Activated naive CD4-positive, alpha-beta T cell treated with anti-CD3 and anti-CD28 coated beads, Interleukin-2, amount 50 U/mL, for 24 hours (primary cell): ENCODE results near the gene COIL.
"Not testable (repeated sequence)": the region's sequence is repeated elsewhere in the genome, so short reads cannot be mapped to it uniquely, and the experiment has no call there.

Experiments
- H3K27ac Mint-ChIP-seq: one replicate; pipeline ENCODE4 v1.8.0; 2021; ENCODE audit warnings: mild to moderate bottlenecking, mixed read lengths
- H3K27me3 Mint-ChIP-seq: one replicate; pipeline ENCODE4 v1.8.0; 2021; ENCODE audit warnings: mixed read lengths
- H3K36me3 Mint-ChIP-seq: one replicate; pipeline ENCODE4 v1.8.0; 2021; ENCODE audit warnings: mixed read lengths
- H3K4me1 Mint-ChIP-seq: one replicate; pipeline ENCODE4 v1.8.0; 2021; ENCODE audit warnings: mixed read lengths
- H3K4me3 Mint-ChIP-seq: one replicate; pipeline ENCODE4 v1.8.0; 2021; ENCODE audit warnings: mild to moderate bottlenecking, mixed read lengths
- H3K9me3 Mint-ChIP-seq: one replicate; pipeline ENCODE4 v1.8.0; 2021; ENCODE audit warnings: mixed read lengths

COIL gene

DNA sequence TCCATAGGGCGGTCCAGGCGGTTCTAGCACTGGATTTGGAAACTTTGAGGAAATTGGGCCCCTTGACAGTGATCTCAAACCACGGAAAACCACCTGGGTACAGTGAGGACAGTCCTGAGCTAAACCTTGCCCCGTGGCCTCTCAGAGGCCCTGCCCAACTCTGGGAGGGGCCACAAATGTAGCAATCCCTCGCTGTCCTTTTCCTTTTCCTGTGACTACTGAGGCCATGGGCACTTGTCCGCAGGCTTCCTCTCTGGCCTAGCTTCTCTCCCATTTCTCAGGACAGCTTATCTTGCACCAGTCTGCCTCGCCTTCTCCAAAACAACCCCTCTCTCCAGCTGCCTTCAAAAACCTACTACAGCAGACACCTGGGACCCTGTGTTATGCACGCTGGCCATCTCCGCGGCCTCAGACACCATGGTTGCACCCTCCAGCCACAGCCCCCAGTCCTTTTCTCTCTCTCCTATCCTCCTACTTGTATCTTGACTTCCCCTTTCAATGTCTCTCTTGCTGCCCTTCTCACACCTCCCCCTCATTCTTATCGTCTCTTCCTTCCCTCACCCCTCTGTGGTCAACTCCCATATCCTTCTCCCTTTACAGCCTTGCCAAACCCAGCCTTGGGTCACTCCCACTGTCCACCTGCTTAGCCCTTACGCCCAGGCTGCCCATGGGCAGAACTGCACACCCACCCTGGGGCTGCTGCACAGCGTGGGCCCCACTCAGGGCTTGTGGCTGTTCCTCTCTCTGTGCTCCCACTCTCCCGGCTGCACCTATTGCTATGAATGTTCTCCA is 24.7 kb upstream of the COIL start:
- no peaks in the 10 kb centered on the region for H3K4me1 Mint-ChIP-seq
- H3K9me3 Mint-ChIP-seq = no peaks in the 10 kb centered on the region
- H3K4me3 Mint-ChIP-seq = no peak overlapping the region
- no peak overlapping the region for H3K27ac Mint-ChIP-seq
- H3K36me3 Mint-ChIP-seq = peaks cover 14% of the 10 kb centered on the region
- H3K27me3 Mint-ChIP-seq = no peaks in the 10 kb centered on the region

GRCh38 chr17:56983366-56983765 is 22.5 kb upstream of the COIL start:
- Mint-ChIP-seq H3K9me3 (no peaks in the 10 kb centered on the region), H3K4me3 (no peak overlapping the region), H3K27me3 (no peaks in the 10 kb centered on the region), H3K4me1 (peaks cover 11% of the 10 kb centered on the region), H3K36me3 (peaks cover 10% of the 10 kb centered on the region), H3K27ac (no peak overlapping the region)

DNA sequence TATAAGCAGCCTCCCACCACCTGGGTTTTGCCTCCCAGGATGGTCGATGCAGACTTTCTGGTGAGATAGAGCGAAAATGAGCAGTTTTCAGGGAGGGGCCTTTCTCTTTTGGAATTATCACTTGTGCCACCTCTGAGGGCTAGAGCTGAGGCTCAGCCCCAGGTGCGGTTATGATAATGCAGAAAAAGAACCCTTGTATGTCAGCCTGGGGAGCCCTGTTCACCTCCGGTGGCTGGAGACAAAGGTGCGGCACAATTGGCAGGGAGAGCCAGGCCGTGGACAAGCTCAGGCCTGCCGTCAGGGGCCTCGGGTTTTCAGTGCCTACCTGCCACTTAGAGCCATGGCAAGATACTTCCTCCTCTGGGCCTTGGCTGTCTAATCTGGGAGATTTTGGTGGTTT is 21.5 kb upstream of the COIL start:
- no peaks in the 10 kb centered on the region for H3K9me3 Mint-ChIP-seq
- no peaks in the 10 kb centered on the region for H3K27me3 Mint-ChIP-seq
- peaks cover 16% of the 10 kb centered on the region for H3K4me1 Mint-ChIP-seq

DNA sequence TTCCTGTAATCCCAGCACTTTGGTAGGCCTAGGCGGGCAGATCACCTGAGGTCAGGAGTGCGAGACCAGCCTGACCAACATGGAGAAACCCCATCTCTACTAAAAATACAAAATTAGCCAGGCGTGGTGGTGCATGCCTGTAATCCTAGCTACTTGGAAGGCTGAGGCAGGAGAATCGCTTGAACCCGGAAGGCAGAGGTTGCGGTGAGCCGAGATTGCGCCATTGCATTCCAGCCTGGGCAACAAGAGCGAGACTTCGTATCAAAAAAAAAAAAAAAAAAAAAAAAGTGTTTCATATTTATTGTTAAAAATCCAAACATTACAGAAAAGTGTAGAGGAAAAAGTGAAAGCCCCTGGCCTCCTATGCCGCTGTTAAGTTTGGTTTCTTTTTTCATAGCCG is 19.7 kb upstream of the COIL start:
- H3K27ac Mint-ChIP-seq, H3K27me3 Mint-ChIP-seq, H3K36me3 Mint-ChIP-seq, H3K4me3 Mint-ChIP-seq, H3K9me3 Mint-ChIP-seq: not testable (repeated sequence)
- H3K4me1 Mint-ChIP-seq = peaks cover 24% of the 10 kb centered on the region

More for the DNA sequence above, 21.5 kb upstream of the COIL start:
- Mint-ChIP-seq H3K27ac (no peak overlapping the region), H3K4me3 (no peak overlapping the region), H3K36me3 (peaks cover 9% of the 10 kb centered on the region)

DNA sequence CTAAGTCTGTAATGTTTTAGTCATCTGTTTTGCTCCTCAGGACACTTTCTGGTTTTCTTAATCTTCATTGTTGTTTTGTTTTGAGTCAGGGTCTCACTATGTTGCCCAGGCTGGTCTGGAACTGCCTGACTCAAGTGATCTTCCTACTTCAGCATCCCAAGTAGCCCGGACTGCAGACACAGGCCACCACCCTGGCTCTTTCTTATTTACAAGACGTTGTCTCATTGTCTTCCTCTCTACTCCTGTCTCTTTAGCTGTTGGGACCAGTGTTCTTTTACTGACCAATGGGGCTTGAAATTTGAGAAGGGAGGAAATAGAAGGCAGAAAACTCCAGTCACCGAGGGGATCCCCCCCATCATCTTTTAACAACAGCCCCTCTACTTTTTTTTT is 18.2 kb upstream of the COIL start:
- H3K27ac Mint-ChIP-seq = no peak overlapping the region
- H3K4me3 Mint-ChIP-seq = peak overlapping the region; percentile 94
- no peaks in the 10 kb centered on the region for H3K27me3 Mint-ChIP-seq
- peaks cover under 1% of the 10 kb centered on the region for H3K36me3 Mint-ChIP-seq
- peaks cover 24% of the 10 kb centered on the region for H3K4me1 Mint-ChIP-seq
- H3K9me3 Mint-ChIP-seq = no peaks in the 10 kb centered on the region

GRCh38 chr17:56978441-56979090 is 17.7 kb upstream of the COIL start:
- Mint-ChIP-seq H3K9me3 (no peaks in the 10 kb centered on the region), H3K27me3 (no peaks in the 10 kb centered on the region), H3K36me3 (no peaks in the 10 kb centered on the region), H3K4me3 (peak overlapping the region; percentile 94), H3K4me1 (peaks cover 24% of the 10 kb centered on the region), H3K27ac (peak overlapping the region; percentile 90)

DNA sequence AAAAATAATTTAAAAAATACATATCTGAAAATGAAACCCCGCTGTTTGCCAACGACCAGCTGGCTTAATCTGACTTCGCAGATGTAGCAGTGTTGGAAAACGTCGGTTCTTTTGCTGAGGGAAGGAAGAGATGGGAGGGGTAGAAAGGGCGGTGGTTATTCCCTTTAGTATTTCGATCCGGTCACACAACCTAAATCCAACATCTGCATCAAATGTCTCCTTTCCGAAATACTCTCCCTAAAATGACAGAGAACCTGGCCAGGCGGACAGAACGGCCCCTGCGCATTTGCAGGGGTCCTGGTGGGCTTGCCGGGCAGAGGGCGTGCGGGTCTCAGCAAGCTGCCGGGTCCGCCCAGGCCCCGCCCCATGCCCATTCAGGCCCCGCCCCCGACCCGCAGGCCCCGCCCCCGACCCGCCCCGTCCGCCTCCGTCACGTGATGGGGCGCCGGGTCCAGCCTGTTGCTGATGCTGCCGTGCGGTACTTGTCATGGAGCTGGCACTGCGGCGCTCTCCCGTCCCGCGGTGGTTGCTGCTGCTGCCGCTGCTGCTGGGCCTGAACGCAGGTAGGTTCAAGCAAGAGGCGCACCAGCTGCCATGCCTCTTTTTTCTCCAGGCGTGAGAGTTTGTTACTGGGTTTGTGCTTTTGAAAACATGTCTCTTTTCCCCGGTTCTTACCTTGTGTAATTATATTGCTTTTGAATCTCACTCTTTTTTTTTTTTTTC is 17.0 kb upstream of the COIL start, which contains the start of gene SCPEP1:
Gene SCPEP1 (plus strand): TSS at position 459 of the 723 bp plus-strand sequence. CDS start 29 bp downstream, at position 488.
- Mint-ChIP-seq H3K9me3 (no peaks in the 10 kb centered on the region), H3K27ac (peak within 1 kb of the TSS; percentile 90), H3K4me3 (peak within 1 kb of the TSS; percentile 94), H3K27me3 (no peaks in the 10 kb centered on the region), H3K4me1 (peaks cover 24% of the 10 kb centered on the region), H3K36me3 (no peaks in the 10 kb centered on the region)

GRCh38 chr17:56976941-56977608 is 16.2 kb upstream of the COIL start:
- no peaks in the 10 kb centered on the region for H3K27me3 Mint-ChIP-seq
- H3K9me3 Mint-ChIP-seq = no peaks in the 10 kb centered on the region
- H3K27ac Mint-ChIP-seq = no peak overlapping the region
- H3K4me3 Mint-ChIP-seq = peak overlapping the region; percentile 41
- H3K4me1 Mint-ChIP-seq = peaks cover 24% of the 10 kb centered on the region
- H3K36me3 Mint-ChIP-seq = no peaks in the 10 kb centered on the region

DNA sequence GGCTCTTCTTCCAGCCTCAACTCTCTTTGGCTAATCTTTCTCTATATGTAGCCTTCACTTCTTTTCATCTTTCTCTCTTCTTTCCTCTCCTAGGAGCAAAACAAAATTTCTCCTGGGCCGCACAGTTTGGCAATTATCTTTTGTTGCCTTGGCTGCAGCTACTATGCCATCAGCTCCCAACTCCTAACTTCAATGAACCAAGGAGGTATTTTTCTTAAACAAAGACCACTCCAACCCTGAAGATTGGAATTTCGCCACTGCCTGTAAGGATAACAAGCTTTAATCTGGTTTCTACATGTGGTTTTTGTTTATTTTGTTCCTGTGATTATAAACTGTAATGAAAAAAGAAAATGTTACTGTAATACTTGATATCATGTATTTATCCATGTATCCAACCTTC is 14.8 kb upstream of the COIL start:
- H3K27ac Mint-ChIP-seq = no peak overlapping the region
- H3K4me1 Mint-ChIP-seq = peaks cover 24% of the 10 kb centered on the region
- no peaks in the 10 kb centered on the region for H3K27me3 Mint-ChIP-seq
- H3K4me3 Mint-ChIP-seq = no peak overlapping the region
- peaks cover 3% of the 10 kb centered on the region for H3K36me3 Mint-ChIP-seq
- no peaks in the 10 kb centered on the region for H3K9me3 Mint-ChIP-seq

- peaks cover 3% of the 10 kb centered on the region for H3K36me3 Mint-ChIP-seq
- no peaks in the 10 kb centered on the region for H3K27me3 Mint-ChIP-seq
- no peak overlapping the region for H3K4me3 Mint-ChIP-seq
- no peak overlapping the region for H3K27ac Mint-ChIP-seq
- no peaks in the 10 kb centered on the region for H3K9me3 Mint-ChIP-seq
- peaks cover 20% of the 10 kb centered on the region for H3K4me1 Mint-ChIP-seq
These were observed 13.2 kb upstream of the COIL start for GRCh38 chr17:56974055-56974454.

DNA sequence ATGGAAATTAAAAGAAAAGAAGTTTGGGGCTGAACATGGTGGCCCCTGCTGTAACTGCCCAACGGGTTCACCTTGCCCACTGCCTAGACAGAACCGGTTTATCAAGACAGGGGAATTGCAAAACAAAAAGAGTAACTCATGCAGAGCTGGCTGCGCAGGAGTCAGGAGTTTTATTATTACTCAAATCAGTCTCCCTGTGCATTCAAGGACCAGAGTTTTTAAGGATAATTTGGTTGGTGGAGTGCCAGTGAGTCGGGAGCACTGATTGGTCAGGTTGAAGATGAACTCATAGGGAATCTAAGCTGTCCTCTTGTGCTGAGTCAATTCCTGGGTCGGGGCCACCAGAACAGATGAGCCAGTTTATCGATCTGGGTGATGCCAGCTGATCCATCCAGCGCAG is 12.7 kb upstream of the COIL start:
- Mint-ChIP-seq H3K4me1 (peaks cover 15% of the 10 kb centered on the region), H3K27ac (no peak overlapping the region), H3K36me3 (peaks cover 3% of the 10 kb centered on the region), H3K27me3 (no peaks in the 10 kb centered on the region), H3K4me3 (no peak overlapping the region), H3K9me3 (no peaks in the 10 kb centered on the region)

- no peak overlapping the region for H3K4me3 Mint-ChIP-seq
- H3K9me3 Mint-ChIP-seq = no peaks in the 10 kb centered on the region
- H3K27me3 Mint-ChIP-seq = no peaks in the 10 kb centered on the region
- H3K36me3 Mint-ChIP-seq = peaks cover 3% of the 10 kb centered on the region
- no peak overlapping the region for H3K27ac Mint-ChIP-seq
- H3K4me1 Mint-ChIP-seq = peaks cover 6% of the 10 kb centered on the region
These were observed 11.4 kb upstream of the COIL start for GRCh38 chr17:56972111-56972730.

DNA sequence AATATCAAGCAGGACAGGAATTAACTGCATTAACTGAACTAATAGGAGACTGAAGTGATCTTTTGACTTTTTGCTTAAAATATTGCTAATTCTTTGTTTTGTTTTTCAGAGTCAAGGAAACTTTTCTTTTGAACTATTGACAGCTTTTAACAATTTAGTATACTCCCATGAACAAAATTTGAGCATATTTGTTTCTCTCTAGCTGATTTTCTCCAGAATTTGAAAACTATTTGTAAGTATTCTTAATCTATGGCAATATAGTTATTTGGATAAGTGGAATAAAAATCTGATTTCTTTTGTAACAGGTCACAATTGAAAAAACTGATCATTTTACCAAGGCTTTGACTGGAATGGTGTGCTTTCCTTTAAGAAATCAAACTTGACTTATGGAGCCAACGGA is 10.1 kb upstream of the COIL start:
- Mint-ChIP-seq H3K4me3 (no peak overlapping the region), H3K36me3 (peaks cover 3% of the 10 kb centered on the region), H3K27me3 (no peaks in the 10 kb centered on the region), H3K27ac (no peak overlapping the region), H3K9me3 (no peaks in the 10 kb centered on the region), H3K4me1 (no peaks in the 10 kb centered on the region)

DNA sequence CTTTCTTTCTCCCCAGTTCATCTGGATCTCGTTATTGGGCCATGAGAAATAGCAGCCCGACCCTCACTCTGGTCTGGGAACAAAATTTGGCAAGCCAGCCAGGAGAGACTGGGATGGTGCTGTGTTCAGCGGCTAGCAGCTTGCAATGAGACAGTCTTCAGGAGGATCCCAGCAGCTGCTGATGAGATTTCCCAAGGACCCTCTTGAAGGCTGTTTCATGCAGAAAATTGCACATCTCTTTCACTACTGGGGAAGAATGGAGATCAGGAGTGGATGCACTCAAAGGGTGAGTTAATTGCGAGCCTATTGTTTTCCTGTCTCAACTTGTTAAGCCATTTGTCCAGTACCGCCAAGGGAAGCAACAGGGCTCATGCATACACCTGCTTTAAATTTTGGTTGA is 5.5 kb upstream of the COIL start:
- H3K27ac Mint-ChIP-seq = no peak overlapping the region
- no peak overlapping the region for H3K4me3 Mint-ChIP-seq
- peaks cover 3% of the 10 kb centered on the region for H3K36me3 Mint-ChIP-seq
- no peaks in the 10 kb centered on the region for H3K27me3 Mint-ChIP-seq
- no peaks in the 10 kb centered on the region for H3K4me1 Mint-ChIP-seq
- H3K9me3 Mint-ChIP-seq = no peaks in the 10 kb centered on the region

GRCh38 chr17:56965681-56966080 is 4.8 kb upstream of the COIL start:
- H3K27ac Mint-ChIP-seq, H3K4me3 Mint-ChIP-seq, H3K4me1 Mint-ChIP-seq, H3K36me3 Mint-ChIP-seq, H3K9me3 Mint-ChIP-seq, H3K27me3 Mint-ChIP-seq: not testable (repeated sequence)
